Endodermal cell (in vitro differentiated cells): ENCODE data around the gene THADA. TPM values are rescaled to one million over a fixed set of nuclear protein-coding genes. Genes with fewer than 3 reads are reported as not detected.

ENCODE experiments used
- DNase-seq: peaks from one replicate; pipeline ENCODE4 v3.0.0-alpha.2; 2017
- H3K27ac ChIP-seq: 2 replicates; pipeline ENCODE4 v1.5.1; 2013; ENCODE audit warnings: mild to moderate bottlenecking, low read depth, low read length, moderate library complexity
- H3K27me3 ChIP-seq: 2 replicates; pipeline ENCODE4 v1.6.1; 2013; ENCODE audit warnings: mild to moderate bottlenecking, low read length, moderate library complexity; ENCODE audit not compliant: insufficient read depth, control insufficient read depth, poor library complexity, severe bottlenecking
- H3K36me3 ChIP-seq: 2 replicates; pipeline ENCODE4 v1.7.0; 2013; ENCODE audit warnings: mild to moderate bottlenecking, low read length, moderate library complexity; ENCODE audit not compliant: control insufficient read depth, insufficient read depth
- H3K4me1 ChIP-seq: one replicate; pipeline ENCODE4 v1.7.0; 2013; ENCODE audit warnings: low read length; ENCODE audit not compliant: control insufficient read depth, insufficient read depth
- H3K4me3 ChIP-seq: 2 replicates; pipeline ENCODE4 v1.5.1; 2013; ENCODE audit warnings: mild to moderate bottlenecking, low read length, moderate library complexity
- H3K9ac ChIP-seq: 2 replicates; pipeline ENCODE4 v1.6.1; 2013; ENCODE audit warnings: mild to moderate bottlenecking, low read length, moderate library complexity; ENCODE audit not compliant: poor library complexity, severe bottlenecking; ENCODE audit errors: extremely low read depth
- H3K9me3 ChIP-seq: 2 replicates; pipeline ENCODE4 v1.6.1; 2013; ENCODE audit warnings: mild to moderate bottlenecking, low read length, moderate library complexity; ENCODE audit not compliant: control insufficient read depth
- H3K27ac Mint-ChIP-seq: 2 replicates; pipeline ENCODE4 v1.8.0; 2020; ENCODE audit warnings: mixed read lengths
- H3K27me3 Mint-ChIP-seq: 2 replicates; pipeline ENCODE4 v1.8.0; 2021; ENCODE audit warnings: mild to moderate bottlenecking, mixed read lengths; ENCODE audit not compliant: insufficient read depth
- H3K36me3 Mint-ChIP-seq: 2 replicates; pipeline ENCODE4 v1.8.0; 2020; ENCODE audit warnings: low read depth, mixed read lengths
- H3K4me1 Mint-ChIP-seq: 2 replicates; pipeline ENCODE4 v1.8.0; 2020; ENCODE audit warnings: mixed read lengths
- H3K4me3 Mint-ChIP-seq: 2 replicates; pipeline ENCODE4 v1.8.0; 2020; ENCODE audit warnings: mild to moderate bottlenecking, moderate library complexity, mixed read lengths
- H3K9me3 Mint-ChIP-seq: 2 replicates; pipeline ENCODE4 v1.8.0; 2020; ENCODE audit warnings: mild to moderate bottlenecking, mixed read lengths
- WGBS, 2 experiments: methylation state at CpG; one replicate each; pipeline versions ENCODE4 v1.1.5 to v1.1.7; 2013; ENCODE audit warnings: missing lambda C conversion rate in 2 of 2, mixed read lengths in 1 of 2; ENCODE audit not compliant: insufficient coverage in 1 of 2, insufficient read length in 1 of 2; 5-methylcytosine and 5-hydroxymethylcytosine counted together
- total RNA-seq, 2 donors: library from RNA; stranded (reverse); fragmentation: NEBNext Ultra II Directional in 1 of 2; extraction: Animal tissue kit (Norgen Biotek cat#: 25700) in 1 of 2; gene quantifications; 2 replicates in 1 of 2; 3 replicates in 1 of 2; pipeline ENCODE4 v1.2.1, GENCODE V29; 2021
- TF ChIP-seq, protein P1 (sequence below): fragments of 200-600 bp; sonication (generic); conservative IDR thresholded peaks from 2 replicates; pipeline ENCODE4 v1.5.0; 2021; ENCODE audit warnings: antibody characterized with exemption, mild to moderate bottlenecking

Gene THADA
- total RNA-seq, 2 donors from 2014 or later, result 32.8 to 35.0 TPM

- H3K4me3 Mint-ChIP-seq, result no peak overlapping the region
- peak overlapping the region; percentile 4 for H3K27ac Mint-ChIP-seq
- 95% methylated on average over 12 to 13 of the region's 13 CpGs for WGBS, 2 experiments
- Histone ChIP-seq H3K9me3 (no peaks in the 10 kb centered on the region), H3K27ac (no peak overlapping the region), H3K27me3 (no peaks in the 10 kb centered on the region), H3K9ac (no peak overlapping the region), H3K4me1 (no peaks in the 10 kb centered on the region), H3K4me3 (no peak overlapping the region), H3K36me3 (no peaks in the 10 kb centered on the region)
- DNase-seq, result peak; percentile 55
- peaks cover 3% of the 10 kb centered on the region for H3K36me3 Mint-ChIP-seq
- H3K4me1 Mint-ChIP-seq, result no peaks in the 10 kb centered on the region
- no peaks in the 10 kb centered on the region for H3K9me3 Mint-ChIP-seq
- H3K27me3 Mint-ChIP-seq, result no peaks in the 10 kb centered on the region
- TF ChIP-seq, protein P1, sequence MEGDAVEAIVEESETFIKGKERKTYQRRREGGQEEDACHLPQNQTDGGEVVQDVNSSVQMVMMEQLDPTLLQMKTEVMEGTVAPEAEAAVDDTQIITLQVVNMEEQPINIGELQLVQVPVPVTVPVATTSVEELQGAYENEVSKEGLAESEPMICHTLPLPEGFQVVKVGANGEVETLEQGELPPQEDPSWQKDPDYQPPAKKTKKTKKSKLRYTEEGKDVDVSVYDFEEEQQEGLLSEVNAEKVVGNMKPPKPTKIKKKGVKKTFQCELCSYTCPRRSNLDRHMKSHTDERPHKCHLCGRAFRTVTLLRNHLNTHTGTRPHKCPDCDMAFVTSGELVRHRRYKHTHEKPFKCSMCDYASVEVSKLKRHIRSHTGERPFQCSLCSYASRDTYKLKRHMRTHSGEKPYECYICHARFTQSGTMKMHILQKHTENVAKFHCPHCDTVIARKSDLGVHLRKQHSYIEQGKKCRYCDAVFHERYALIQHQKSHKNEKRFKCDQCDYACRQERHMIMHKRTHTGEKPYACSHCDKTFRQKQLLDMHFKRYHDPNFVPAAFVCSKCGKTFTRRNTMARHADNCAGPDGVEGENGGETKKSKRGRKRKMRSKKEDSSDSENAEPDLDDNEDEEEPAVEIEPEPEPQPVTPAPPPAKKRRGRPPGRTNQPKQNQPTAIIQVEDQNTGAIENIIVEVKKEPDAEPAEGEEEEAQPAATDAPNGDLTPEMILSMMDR, result peak; percentile 58
Measured at GRCh38 chr2:43239981-43240765, 355.7 kb downstream of the THADA start.

DNA sequence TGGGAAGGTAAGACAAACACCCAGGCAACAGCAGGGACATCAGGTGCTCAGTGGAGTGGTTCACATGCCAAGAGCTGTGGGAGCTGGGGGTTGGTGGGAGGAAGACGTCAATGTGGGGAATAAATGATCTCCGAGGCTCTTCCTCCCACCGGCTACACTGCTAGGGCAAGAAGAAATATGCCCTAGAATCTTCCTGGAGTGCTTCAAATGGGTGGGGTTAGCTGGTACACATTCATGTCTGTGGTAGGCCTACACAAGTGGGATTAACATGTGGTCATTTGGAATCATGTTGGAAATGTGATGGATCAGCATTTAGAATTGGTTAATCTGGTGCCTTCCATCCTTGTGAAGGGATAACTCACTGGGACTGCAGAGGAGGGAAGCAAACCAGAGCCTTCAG, 357.0 kb downstream of the THADA start:
- no peak overlapping the region for H3K27ac Mint-ChIP-seq
- Histone ChIP-seq H3K36me3 (no peaks in the 10 kb centered on the region), H3K27ac (no peak overlapping the region), H3K4me1 (no peaks in the 10 kb centered on the region), H3K4me3 (no peak overlapping the region), H3K9me3 (no peaks in the 10 kb centered on the region), H3K9ac (no peak overlapping the region), H3K27me3 (no peaks in the 10 kb centered on the region)
- no peak overlapping the region for H3K4me3 Mint-ChIP-seq
- H3K9me3 Mint-ChIP-seq, result no peaks in the 10 kb centered on the region
- TF ChIP-seq, protein P1, result no peak
- no peaks in the 10 kb centered on the region for H3K4me1 Mint-ChIP-seq
- peaks cover 3% of the 10 kb centered on the region for H3K36me3 Mint-ChIP-seq
- no peak for DNase-seq
- H3K27me3 Mint-ChIP-seq, result no peaks in the 10 kb centered on the region
- 92% methylated on average over 3 of the region's 3 CpGs; no CpG with 5 or more reads in 1 of the 2 experiments for WGBS, 2 experiments

DNA sequence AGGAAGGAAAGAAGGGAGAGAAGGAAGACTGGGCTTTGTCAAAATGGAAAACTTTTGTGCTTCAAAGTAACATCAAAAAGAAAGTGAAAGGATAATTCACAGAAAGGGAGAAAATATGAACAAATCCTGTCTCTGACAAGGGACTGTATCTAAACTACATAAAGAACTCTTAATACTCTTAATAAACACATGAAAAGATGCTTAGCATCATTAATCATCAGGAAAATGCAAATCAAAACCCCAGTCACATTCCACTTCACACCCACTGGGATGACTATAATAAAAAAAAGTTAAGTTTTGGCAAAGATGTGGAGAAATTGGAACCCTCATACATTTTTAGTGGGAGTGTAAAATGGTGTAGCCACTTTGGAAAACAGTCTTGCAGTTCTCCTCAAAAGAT, 357.7 kb downstream of the THADA start:
- H3K27ac Mint-ChIP-seq, result no peak overlapping the region
- H3K27ac ChIP-seq, result no peak overlapping the region
- H3K9ac ChIP-seq, result no peak overlapping the region

More for the DNA sequence above, 357.7 kb downstream of the THADA start:
- H3K27me3 Mint-ChIP-seq, result no peaks in the 10 kb centered on the region
- TF ChIP-seq, protein P1, result no peak
- no peak overlapping the region for H3K4me3 Mint-ChIP-seq
- H3K4me1 Mint-ChIP-seq, result no peaks in the 10 kb centered on the region
- H3K4me3 ChIP-seq, result no peak overlapping the region
- H3K9me3 Mint-ChIP-seq, result no peaks in the 10 kb centered on the region
- no peaks in the 10 kb centered on the region for H3K27me3 ChIP-seq
- no peaks in the 10 kb centered on the region for H3K4me1 ChIP-seq
- no peak for DNase-seq
- no peaks in the 10 kb centered on the region for H3K36me3 ChIP-seq
- no peaks in the 10 kb centered on the region for H3K9me3 ChIP-seq
- peaks cover 3% of the 10 kb centered on the region for H3K36me3 Mint-ChIP-seq
